ENCODE data around the gene SRD5A3. TPM values are rescaled to one million over a fixed set of nuclear protein-coding genes. Genes with fewer than 3 reads are reported as not detected.

SRD5A3 gene
- polyA plus RNA-seq, 1 donor from 2014 or later: 6.2 TPM

DNA sequence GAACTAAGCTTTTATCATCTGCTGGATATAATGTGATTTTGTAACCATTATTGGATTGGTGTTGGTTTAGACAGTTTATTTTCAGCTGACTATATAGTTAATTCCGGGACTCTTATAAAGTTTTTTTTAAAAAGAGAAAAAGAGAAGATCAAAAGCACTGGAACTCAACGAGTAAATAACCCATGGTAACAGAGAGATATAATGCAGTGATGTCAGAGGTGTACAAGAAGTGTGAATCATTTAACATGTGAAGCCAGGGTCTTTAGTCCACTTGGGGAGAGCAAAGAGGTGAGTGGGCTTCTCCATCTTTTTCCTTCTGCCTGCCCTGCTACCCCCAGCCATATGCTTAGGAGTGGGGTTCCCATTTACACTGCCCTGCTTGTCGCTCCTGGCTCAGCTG is 52.9 kb downstream of the SRD5A3 start:
- Histone ChIP-seq H3F3A (ENCODE audit: insufficient read depth, low read length, poor library complexity, severe bottlenecking) (no peaks in the 10 kb centered on the region), H3K9me2 (ENCODE audit: insufficient read depth, low read length) (no peaks in the 10 kb centered on the region), H3K36me3 (ENCODE audit: insufficient read depth, low read length) (peaks cover 4% of the 10 kb centered on the region), H3K9ac (ENCODE audit: low read length) (no peak overlapping the region), H3K4me2 (ENCODE audit: low read length) (peak overlapping the region; percentile 81), H3K9me3 (ENCODE audit: low read length) (no peaks in the 10 kb centered on the region), H3K27ac (ENCODE audit: low read length) (no peak overlapping the region), H3K27me3 (ENCODE audit: insufficient read depth, low read depth, low read length) (peaks cover 3% of the 10 kb centered on the region), H4K20me1 (ENCODE audit: insufficient read depth) (no peaks in the 10 kb centered on the region), H3K4me3 (ENCODE audit: low read length) (peak overlapping the region; percentile 73), H2AFZ (ENCODE audit: low read depth, low read length) (no peak overlapping the region), H3K79me2 (replicated peaks; ENCODE audit: insufficient read depth, low read length) (peaks cover 55% of the 10 kb centered on the region)
- TF ChIP-seq MXI1 (conservative IDR thresholded peaks at IDR 0.05; ENCODE audit: poor library complexity, severe bottlenecking): no peak
- TF ChIP-seq EP300 (conservative IDR thresholded peaks at IDR 0.05; ENCODE audit: poor library complexity, severe bottlenecking): no peak
- TF ChIP-seq, protein P1, sequence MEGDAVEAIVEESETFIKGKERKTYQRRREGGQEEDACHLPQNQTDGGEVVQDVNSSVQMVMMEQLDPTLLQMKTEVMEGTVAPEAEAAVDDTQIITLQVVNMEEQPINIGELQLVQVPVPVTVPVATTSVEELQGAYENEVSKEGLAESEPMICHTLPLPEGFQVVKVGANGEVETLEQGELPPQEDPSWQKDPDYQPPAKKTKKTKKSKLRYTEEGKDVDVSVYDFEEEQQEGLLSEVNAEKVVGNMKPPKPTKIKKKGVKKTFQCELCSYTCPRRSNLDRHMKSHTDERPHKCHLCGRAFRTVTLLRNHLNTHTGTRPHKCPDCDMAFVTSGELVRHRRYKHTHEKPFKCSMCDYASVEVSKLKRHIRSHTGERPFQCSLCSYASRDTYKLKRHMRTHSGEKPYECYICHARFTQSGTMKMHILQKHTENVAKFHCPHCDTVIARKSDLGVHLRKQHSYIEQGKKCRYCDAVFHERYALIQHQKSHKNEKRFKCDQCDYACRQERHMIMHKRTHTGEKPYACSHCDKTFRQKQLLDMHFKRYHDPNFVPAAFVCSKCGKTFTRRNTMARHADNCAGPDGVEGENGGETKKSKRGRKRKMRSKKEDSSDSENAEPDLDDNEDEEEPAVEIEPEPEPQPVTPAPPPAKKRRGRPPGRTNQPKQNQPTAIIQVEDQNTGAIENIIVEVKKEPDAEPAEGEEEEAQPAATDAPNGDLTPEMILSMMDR (IDR thresholded peaks at IDR 0.05; ENCODE audit: poor library complexity, severe bottlenecking): no peak
- TF ChIP-seq TAF1 (IDR thresholded peaks at IDR 0.05; ENCODE audit: low read depth): no peak
- no peak for TF ChIP-seq SMC3 (conservative IDR thresholded peaks at IDR 0.05; ENCODE audit: poor library complexity)
- TF ChIP-seq RAD21 (conservative IDR thresholded peaks at IDR 0.05): no peak
- no peak for TF ChIP-seq POLR2AphosphoS5 (IDR thresholded peaks at IDR 0.05)
- TF ChIP-seq, protein P2, sequence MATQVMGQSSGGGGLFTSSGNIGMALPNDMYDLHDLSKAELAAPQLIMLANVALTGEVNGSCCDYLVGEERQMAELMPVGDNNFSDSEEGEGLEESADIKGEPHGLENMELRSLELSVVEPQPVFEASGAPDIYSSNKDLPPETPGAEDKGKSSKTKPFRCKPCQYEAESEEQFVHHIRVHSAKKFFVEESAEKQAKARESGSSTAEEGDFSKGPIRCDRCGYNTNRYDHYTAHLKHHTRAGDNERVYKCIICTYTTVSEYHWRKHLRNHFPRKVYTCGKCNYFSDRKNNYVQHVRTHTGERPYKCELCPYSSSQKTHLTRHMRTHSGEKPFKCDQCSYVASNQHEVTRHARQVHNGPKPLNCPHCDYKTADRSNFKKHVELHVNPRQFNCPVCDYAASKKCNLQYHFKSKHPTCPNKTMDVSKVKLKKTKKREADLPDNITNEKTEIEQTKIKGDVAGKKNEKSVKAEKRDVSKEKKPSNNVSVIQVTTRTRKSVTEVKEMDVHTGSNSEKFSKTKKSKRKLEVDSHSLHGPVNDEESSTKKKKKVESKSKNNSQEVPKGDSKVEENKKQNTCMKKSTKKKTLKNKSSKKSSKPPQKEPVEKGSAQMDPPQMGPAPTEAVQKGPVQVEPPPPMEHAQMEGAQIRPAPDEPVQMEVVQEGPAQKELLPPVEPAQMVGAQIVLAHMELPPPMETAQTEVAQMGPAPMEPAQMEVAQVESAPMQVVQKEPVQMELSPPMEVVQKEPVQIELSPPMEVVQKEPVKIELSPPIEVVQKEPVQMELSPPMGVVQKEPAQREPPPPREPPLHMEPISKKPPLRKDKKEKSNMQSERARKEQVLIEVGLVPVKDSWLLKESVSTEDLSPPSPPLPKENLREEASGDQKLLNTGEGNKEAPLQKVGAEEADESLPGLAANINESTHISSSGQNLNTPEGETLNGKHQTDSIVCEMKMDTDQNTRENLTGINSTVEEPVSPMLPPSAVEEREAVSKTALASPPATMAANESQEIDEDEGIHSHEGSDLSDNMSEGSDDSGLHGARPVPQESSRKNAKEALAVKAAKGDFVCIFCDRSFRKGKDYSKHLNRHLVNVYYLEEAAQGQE (IDR thresholded peaks at IDR 0.05; ENCODE audit: borderline replicate concordance): no peak
- TF ChIP-seq EZH2 (IDR thresholded peaks at IDR 0.05; ENCODE audit: borderline replicate concordance, insufficient read depth, low read length, poor library complexity, severe bottlenecking): no peak

DNA sequence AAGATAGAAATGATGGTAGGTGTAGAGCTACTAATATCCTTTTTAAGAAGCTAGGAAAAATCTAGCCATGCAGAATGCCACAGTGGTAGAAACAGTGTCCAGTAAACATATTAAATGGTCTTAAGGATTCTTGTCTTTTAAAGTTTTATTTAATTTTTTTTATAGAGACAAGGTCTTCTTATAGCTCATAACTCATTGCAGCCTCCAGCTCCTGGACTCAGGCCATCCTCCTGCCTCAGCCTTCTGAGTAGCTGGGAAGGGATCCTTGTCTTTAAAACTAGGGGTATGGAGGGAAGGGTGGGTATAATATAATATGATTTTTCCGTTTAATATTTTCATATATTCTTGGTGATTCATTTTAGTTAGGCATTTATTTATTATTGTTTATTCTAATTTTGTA is 53.5 kb downstream of the SRD5A3 start:
- no peak for TF ChIP-seq TAF1 (IDR thresholded peaks at IDR 0.05; ENCODE audit: low read depth)
- TF ChIP-seq, protein P1 (IDR thresholded peaks at IDR 0.05; ENCODE audit: poor library complexity, severe bottlenecking): no peak
- TF ChIP-seq SMC3 (conservative IDR thresholded peaks at IDR 0.05; ENCODE audit: poor library complexity): no peak
- no peak for TF ChIP-seq RAD21 (conservative IDR thresholded peaks at IDR 0.05)
- TF ChIP-seq EP300 (conservative IDR thresholded peaks at IDR 0.05; ENCODE audit: poor library complexity, severe bottlenecking): no peak
- TF ChIP-seq POLR2AphosphoS5 (IDR thresholded peaks at IDR 0.05): no peak
- TF ChIP-seq EZH2 (IDR thresholded peaks at IDR 0.05; ENCODE audit: borderline replicate concordance, insufficient read depth, low read length, poor library complexity, severe bottlenecking): no peak
- TF ChIP-seq, protein P2 (IDR thresholded peaks at IDR 0.05; ENCODE audit: borderline replicate concordance): no peak
- no peak for TF ChIP-seq MXI1 (conservative IDR thresholded peaks at IDR 0.05; ENCODE audit: poor library complexity, severe bottlenecking)
- Histone ChIP-seq H3K9me2 (ENCODE audit: insufficient read depth, low read length) (no peaks in the 10 kb centered on the region), H3K4me2 (ENCODE audit: low read length) (peak overlapping the region; percentile 38), H3K9me3 (ENCODE audit: low read length) (no peaks in the 10 kb centered on the region), H3K36me3 (ENCODE audit: insufficient read depth, low read length) (peaks cover 4% of the 10 kb centered on the region), H3F3A (ENCODE audit: insufficient read depth, low read length, poor library complexity, severe bottlenecking) (no peaks in the 10 kb centered on the region), H2AFZ (ENCODE audit: low read depth, low read length) (no peak overlapping the region), H3K27ac (ENCODE audit: low read length) (no peak overlapping the region), H4K20me1 (ENCODE audit: insufficient read depth) (no peaks in the 10 kb centered on the region), H3K4me3 (ENCODE audit: low read length) (peak overlapping the region; percentile 73), H3K27me3 (ENCODE audit: insufficient read depth, low read depth, low read length) (peaks cover 2% of the 10 kb centered on the region), H3K79me2 (replicated peaks; ENCODE audit: insufficient read depth, low read length) (peaks cover 55% of the 10 kb centered on the region), H3K9ac (ENCODE audit: low read length) (no peak overlapping the region)
